ENCODE measurements around the gene TRIO.

Gene TRIO

GRCh38 chr5:14355391-14355790 lies 212.2 kb downstream of the TRIO start:
- H3F3A ChIP-seq (ENCODE audit: insufficient read depth): no peaks in the 10 kb centered on the region

GRCh38 chr5:14356305-14356704 lies 213.2 kb downstream of the TRIO start:
- H3K9me2 ChIP-seq (replicated peaks; ENCODE audit: insufficient read depth, low read length): no peaks in the 10 kb centered on the region
- H3K4me3 ChIP-seq (ENCODE audit: insufficient read depth, low read length, poor library complexity, severe bottlenecking): no peak overlapping the region
- H3K79me2 ChIP-seq (ENCODE audit: insufficient read depth, low read length): no peaks in the 10 kb centered on the region
- H3K9me3 ChIP-seq (ENCODE audit: insufficient read depth, low read length): no peaks in the 10 kb centered on the region
- no peak for TF ChIP-seq CTCF (IDR thresholded peaks at IDR 0.05; ENCODE audit: insufficient read depth, low read length, poor library complexity, severe bottlenecking)
- no peak for TF ChIP-seq EZH2phosphoT487 (conservative IDR thresholded peaks at IDR 0.05; ENCODE audit: low read length)
- no peak overlapping the region for H2AFZ ChIP-seq (ENCODE audit: low read depth, low read length, severe bottlenecking)
- no peak overlapping the region for H3K27ac ChIP-seq (ENCODE audit: low read depth, low read length)
- no peak overlapping the region for H3K9ac ChIP-seq (ENCODE audit: low read length)
- H3F3A ChIP-seq (ENCODE audit: insufficient read depth): no peaks in the 10 kb centered on the region
- no peaks in the 10 kb centered on the region for H3K27me3 ChIP-seq (ENCODE audit: low read length)
- H4K20me1 ChIP-seq (ENCODE audit: low read depth, low read length): no peaks in the 10 kb centered on the region
- H3K4me2 ChIP-seq (ENCODE audit: low read depth, low read length, poor library complexity, severe bottlenecking): no peak overlapping the region
- H3K36me3 ChIP-seq (ENCODE audit: low read length): no peaks in the 10 kb centered on the region

More at GRCh38 chr5:14355391-14355790, 212.2 kb downstream of the TRIO start:
- no peaks in the 10 kb centered on the region for H3K79me2 ChIP-seq (ENCODE audit: insufficient read depth, low read length)
- no peaks in the 10 kb centered on the region for H3K9me3 ChIP-seq (ENCODE audit: insufficient read depth, low read length)
- no peak overlapping the region for H3K4me3 ChIP-seq (ENCODE audit: insufficient read depth, low read length, poor library complexity, severe bottlenecking)
- TF ChIP-seq EZH2phosphoT487 (conservative IDR thresholded peaks at IDR 0.05; ENCODE audit: low read length) (no peak), CTCF (IDR thresholded peaks at IDR 0.05; ENCODE audit: insufficient read depth, low read length, poor library complexity, severe bottlenecking) (no peak)
- no peak overlapping the region for H3K9ac ChIP-seq (ENCODE audit: low read length)
- H3K27me3 ChIP-seq (ENCODE audit: low read length): no peaks in the 10 kb centered on the region
- no peak overlapping the region for H3K27ac ChIP-seq (ENCODE audit: low read depth, low read length)
- no peak overlapping the region for H3K4me2 ChIP-seq (ENCODE audit: low read depth, low read length, poor library complexity, severe bottlenecking)
- H2AFZ ChIP-seq (ENCODE audit: low read depth, low read length, severe bottlenecking): no peak overlapping the region
- H3K36me3 ChIP-seq (ENCODE audit: low read length): no peaks in the 10 kb centered on the region
- no peaks in the 10 kb centered on the region for H4K20me1 ChIP-seq (ENCODE audit: low read depth, low read length)
- H3K9me2 ChIP-seq (replicated peaks; ENCODE audit: insufficient read depth, low read length): no peaks in the 10 kb centered on the region

DNA sequence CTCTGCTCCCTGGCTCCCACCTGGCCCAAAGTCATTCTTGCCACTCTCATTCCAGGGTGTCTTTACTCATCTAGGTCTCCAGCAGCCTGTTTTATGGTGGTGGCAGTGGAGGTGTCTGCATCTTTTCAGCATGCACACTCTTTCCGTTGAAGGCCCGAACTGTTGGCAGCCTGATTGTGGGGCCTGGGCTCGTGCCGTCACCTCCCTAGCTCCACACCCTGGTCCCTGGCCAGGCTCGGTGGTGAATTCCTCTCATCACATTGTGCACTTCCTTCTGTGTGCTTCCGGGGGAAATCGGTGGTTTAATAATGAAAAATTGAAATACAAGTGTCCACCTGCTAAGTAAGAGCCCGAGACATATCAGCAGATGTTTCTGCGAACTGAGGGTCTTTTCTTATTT lies 214.3 kb downstream of the TRIO start:
- Histone ChIP-seq H3K79me2 (ENCODE audit: insufficient read depth, low read length) (no peaks in the 10 kb centered on the region), H3K9ac (ENCODE audit: low read length) (no peak overlapping the region), H3K27me3 (ENCODE audit: low read length) (no peaks in the 10 kb centered on the region), H3K9me2 (replicated peaks; ENCODE audit: insufficient read depth, low read length) (no peaks in the 10 kb centered on the region), H3K4me2 (ENCODE audit: low read depth, low read length, poor library complexity, severe bottlenecking) (no peak overlapping the region), H2AFZ (ENCODE audit: low read depth, low read length, severe bottlenecking) (no peak overlapping the region), H3K9me3 (ENCODE audit: insufficient read depth, low read length) (no peaks in the 10 kb centered on the region), H3K36me3 (ENCODE audit: low read length) (no peaks in the 10 kb centered on the region), H3F3A (ENCODE audit: insufficient read depth) (no peaks in the 10 kb centered on the region), H3K27ac (ENCODE audit: low read depth, low read length) (no peak overlapping the region), H4K20me1 (ENCODE audit: low read depth, low read length) (no peaks in the 10 kb centered on the region), H3K4me3 (ENCODE audit: insufficient read depth, low read length, poor library complexity, severe bottlenecking) (no peak overlapping the region)
- TF ChIP-seq CTCF (IDR thresholded peaks at IDR 0.05; ENCODE audit: insufficient read depth, low read length, poor library complexity, severe bottlenecking) (no peak), EZH2phosphoT487 (conservative IDR thresholded peaks at IDR 0.05; ENCODE audit: low read length) (no peak)
